HG03558 (cell line): ENCODE results near the gene TLCD5.

ENCODE experiments used
- ATAC-seq: cut with Tn5 transposase; IDR thresholded peaks from one replicate; pipeline ENCODE4 v1.9.1; 2021; ENCODE audit warnings: moderate number of reproducible peaks; ENCODE audit not compliant: unreplicated experiment; ENCODE audit errors: extremely low read depth

The TLCD5 gene

DNA sequence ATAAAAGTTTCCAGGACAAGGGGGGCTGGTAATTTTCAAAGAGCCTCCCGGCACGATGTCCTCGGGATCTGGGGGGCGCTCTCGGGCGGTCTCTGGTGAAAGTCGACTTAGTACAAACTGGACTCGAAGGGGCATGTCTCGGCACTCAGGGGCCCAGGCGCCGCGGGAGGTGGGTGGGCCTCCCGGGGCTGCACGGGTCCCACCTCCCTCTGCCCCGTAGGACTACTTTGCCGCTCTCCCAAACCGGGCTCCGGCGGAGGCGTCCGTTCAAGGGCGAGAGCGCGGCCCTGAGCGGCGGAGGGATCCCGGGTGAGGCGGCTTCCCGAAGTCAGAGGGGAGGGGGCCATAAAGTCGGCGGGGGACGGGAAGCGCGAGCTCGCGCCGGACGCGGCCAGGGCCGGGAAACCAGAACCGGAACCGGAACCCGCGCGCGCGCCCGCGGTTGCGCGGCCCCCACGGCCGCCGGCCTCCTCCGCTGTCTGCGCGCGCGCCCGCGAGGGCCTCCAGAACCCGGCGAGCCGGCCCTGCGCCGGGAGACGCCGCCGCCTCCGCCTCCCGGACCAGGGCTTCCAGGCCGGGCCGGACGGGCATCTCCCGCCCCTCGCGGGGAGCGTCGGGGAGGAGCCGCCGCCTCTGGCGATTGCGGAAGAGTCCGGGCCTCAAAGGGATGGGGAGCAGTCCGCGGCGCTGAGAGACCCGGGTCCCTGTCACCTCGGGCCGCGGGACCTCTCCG lies 11.0 kb downstream of the TLCD5 start, which contains the start of gene ARHGEF12:
ARHGEF12 (plus strand) TSS at position 506 of the 733 bp plus-strand sequence. CDS start 831 bp downstream, outside the sequence.
- ATAC-seq, result no peak

DNA sequence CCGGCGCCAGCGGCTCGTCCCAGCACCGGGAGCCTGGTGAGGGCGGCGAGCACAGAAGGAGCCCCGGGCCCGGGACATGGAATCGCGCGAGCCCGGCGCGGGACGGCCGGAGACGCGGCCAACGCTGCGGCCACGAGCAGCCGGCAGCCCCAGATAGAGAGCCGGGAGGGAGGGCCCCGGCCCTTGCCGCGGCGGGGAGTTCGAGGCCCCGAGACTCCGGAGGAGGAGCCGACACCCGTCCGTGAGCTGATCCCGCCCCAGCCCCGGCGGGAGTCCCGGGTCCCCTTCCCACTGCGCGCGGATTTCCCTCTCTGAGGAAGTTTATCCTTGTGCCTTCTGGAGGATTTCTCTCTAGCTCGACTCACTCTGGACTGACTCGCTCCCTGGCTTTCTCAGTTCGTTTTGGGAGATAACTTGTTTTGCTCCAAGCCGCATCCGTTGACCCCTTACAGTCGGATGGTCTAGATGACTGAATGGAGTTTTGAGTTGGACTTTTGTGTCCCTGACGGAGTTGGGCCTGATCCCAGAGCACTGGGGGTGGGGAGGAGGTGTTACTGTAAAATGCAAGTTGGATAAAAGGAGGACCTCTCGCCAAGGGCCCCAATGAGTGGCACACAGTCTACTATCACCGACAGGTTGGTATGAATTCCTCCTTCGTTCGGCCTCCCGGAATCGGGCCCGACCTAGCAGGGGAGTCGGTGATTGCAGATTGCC lies 11.7 kb downstream of the TLCD5 start:
- ATAC-seq, result no peak

DNA sequence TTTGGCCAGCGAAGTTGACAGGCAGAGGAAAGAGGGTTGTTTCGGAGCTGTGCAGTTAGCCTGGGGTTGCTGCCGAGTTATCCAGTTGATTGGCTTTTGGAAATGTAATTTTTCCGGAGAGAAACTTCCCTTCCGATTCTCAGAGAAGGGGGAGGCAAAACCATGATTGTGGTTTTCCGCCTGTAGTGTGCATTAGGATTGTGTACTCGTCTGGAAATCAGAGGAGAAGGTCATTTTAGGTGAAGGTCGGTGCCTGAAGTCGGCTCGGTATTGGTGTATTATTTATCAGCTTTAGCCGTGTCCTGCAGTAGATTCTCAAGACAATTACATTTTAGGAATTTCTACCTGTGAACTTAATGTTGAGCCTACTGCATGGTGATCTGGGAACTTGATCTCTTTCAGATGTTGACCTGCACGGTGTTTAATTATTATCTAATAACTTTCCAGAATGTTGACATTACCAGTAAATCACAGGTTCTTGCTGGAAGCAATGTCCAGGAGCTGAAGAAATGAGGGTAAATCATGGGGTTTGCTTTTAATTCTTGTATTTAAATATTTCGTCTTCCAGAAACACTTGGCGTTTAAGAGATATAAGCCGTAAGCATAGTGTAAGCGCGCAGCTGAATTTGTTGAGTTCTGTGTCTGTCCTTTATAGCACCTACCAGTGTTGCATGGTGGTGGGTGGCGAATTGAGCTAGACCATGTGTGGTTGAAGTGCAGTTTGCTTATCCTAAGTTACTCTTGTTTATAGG lies 12.4 kb downstream of the TLCD5 start:
- ATAC-seq, result no peak

DNA sequence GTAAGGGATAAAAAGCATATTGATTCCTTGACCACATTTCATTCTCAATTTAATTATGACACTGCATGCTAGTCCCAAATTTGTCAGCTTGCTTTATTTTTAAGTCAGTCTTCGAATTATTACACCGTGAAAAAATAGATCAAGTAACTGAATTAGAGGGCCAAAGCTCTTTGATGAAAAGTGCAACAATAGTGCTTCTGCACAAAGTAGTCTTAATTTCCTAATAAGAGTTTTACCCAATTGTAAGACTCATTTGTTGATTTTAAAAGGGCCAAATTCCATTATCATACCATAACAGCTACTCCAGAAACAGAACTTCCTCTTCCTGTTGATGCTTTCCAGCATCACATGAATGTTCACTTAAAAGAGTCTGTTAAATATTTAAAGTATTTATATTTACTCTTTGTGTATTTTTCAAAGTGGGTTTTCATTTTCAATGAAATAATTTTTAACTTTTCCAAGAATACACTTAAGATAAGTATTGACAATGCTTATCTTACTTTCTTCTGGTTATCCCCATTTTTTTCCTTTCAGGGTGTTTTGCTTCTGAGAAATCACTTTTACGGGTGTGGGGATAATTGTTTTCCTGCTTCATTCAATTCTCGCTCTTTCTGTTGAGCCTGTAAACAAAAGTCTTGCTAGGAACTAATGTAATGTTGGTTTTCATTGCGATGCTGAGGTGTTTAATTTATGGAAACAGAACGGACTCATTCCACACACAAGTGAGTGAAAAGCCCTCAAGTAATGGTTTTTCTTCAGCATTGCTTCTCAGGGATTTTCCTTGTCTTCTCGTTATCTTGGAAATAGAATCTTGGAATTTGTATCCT lies 13.2 kb downstream of the TLCD5 start:
- ATAC-seq, result no peak

DNA sequence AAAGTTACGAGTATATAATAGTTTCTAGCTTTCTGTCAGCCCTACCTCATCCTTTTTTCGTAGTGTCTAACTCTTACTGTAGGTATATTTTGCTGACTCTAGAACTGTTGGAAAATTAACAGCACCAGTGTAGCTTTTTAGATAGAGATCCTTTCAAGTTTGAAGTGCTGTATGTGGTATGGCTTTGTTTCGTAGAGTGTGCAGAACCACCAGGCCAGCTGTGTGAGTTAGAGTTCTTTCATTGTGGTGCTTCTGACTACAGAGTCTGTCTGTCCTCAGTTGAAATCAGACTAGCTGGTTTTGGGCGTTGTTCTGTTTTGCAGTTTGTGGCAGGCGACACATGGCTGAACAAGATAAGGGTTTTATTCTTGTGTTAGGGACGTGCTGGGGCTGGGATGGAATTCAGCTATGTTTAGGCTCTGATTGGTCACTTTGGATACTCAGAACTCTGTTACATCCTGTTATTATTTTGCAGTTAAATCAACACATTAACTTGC lies 14.3 kb downstream of the TLCD5 start:
- ATAC-seq, result no peak

DNA sequence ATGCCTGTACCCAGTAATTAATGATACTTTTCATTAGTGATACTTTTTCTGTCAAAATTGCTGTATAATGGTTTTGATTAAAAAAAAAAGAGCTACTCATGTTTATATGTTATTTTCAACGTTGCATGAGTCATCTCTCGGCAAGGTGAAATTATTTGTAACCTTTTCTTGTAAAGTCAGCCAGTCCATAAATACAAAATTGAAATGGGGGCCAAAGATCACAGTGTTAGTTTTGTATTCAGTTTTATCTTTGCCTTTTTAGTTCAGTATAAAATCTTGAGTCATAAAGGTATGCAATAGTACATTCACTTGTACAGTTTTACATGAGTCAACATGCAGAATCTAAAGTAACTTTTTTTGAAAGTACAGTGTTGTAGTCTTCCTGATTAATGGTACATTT lies 15.4 kb downstream of the TLCD5 start:
- no peak for ATAC-seq

DNA sequence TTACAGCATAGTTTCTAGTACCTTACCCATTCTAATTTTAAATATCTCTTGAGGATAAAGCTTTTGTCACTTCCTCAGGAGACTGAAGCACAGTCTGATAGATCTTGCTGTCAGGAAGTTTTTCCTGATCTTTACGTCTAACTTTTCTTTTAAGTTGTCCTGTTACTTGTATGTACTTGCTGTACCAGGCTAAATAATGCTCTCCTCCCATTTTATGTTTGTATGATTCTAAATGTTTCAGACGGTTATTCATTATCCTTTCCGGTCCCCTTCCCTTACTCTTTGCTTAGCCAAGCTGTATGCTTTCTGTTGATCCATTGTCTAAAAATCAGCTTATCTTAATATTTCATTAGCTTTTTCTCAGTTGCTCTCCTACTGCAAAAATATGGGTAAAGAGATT lies 17.1 kb downstream of the TLCD5 start:
- ATAC-seq, result no peak

DNA sequence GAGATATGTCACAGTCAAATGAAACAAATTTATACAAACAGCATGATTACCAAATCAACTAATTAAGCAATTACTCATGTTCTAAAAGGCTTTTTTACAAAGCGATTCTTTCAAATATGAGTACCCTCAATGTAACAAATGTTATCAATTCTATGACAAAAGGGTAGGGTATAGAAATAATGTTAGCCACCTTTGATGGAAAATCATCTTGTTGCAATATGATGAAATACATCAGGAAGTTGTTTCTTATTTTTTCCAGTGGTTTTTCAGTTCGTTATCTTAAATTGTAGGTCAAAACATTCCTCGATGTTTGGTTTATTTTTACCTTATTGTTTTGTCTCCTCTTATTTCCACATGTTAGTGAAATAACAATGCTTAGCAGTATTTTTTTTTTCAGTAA lies 17.6 kb downstream of the TLCD5 start:
- ATAC-seq, result no peak

DNA sequence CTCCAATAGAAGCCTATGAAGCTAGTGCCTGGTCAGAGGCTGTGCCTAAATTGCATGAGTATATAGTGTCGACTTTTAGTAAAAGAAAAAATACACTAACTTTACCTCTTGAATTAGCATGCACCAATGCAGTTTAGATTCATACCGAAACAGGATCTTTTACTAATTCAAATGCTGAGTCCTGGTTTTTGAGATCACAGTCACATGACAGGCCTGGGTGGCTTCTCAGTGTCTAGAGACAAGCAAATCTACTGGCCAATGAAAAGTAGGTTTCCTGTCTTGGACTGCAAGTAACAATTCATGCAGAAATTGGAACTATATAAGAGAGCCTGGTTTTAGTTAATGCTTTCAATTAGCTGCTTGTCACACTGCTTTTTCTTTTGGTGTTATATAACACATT lies 18.3 kb downstream of the TLCD5 start:
- ATAC-seq, result no peak

DNA sequence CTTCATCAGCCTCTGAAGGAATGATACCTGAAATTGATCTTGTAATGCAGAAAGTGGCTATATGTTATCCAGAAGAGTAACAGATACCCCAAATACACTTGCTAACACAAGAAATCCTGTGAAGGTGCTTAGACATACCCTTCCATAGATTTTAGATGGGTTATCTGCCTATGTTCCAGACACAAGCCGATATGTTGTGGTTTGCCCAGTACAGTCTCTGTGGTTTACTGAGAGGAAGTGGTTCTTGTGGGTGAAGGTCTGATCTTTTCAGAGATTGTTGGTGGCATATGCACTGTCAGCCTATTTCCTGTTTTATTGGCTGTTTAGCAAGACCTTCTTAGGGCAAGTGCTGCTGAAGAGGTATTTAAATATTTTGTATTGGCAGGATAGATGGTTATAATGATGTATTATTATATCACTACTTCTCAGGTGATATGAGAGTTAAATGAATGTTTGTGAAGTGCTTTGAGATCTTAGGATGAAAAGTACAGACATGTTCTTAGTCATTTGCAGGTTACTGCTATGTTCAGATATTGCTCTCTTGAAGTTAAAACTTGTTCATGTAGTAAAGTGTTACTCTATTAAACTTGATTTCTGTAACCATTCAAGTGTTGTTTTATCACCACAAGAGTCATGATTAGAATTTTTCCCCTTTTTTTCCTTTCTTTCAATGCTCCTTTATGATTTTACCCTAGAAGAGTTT lies 19.4 kb downstream of the TLCD5 start:
- ATAC-seq, result peak; percentile 55

DNA sequence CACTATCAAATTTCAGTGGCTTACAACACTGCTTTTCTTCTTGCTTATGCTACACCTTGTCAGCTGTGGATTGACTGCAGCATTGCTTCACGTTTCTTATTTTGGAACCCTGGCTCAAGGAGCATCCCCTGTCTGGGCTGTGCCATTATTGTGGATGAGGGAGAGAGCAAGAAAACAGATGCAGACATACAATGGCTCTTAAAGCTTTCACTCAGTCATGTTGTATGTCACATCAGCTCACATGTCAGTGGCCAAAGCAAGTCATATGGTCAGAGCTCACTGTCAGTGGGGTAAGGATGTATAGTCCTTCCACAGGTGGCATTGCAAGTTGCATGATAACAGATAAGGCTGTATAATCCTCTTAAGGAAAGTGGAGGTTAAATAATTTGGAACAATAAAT lies 21.1 kb downstream of the TLCD5 start:
- ATAC-seq, result no peak

DNA sequence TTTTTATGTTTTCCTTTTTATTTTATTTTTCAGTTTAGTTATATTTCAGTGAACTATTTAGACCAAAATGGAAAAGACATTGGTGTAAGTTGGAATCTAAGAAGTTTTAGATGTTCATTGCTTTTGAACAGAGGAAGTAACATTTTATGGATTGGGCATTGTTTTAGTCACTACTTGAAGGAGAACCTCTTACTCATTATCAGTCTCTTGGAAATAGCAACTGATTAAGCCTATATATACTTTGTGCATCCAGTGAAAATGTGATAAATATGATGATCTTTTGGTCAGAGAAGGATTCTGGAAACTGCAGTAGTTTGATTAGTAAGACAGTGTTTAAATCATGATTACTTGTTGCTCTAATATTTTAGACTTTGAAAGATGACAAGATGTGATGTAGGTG lies 25.5 kb downstream of the TLCD5 start:
- ATAC-seq, result no peak

DNA sequence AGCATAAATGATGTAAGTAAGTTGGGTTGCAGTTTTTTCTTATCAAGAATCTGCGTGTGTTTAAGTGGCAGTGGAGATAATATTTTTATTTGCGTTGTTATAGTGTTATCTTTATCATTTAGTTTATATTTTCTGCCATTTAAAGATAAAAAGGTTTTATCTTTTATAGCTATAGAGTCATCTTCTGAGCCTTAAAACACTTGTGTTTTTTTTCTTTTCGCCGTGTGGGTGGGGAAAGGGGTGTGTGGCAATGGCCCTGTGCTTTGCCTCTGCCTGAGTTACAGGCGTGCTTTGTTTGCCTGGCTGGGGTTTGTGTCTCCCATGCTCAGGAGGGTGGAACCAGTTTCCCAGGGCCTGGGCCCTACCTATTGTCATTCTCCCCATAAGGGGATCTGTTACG lies 27.3 kb downstream of the TLCD5 start:
- ATAC-seq, result no peak

DNA sequence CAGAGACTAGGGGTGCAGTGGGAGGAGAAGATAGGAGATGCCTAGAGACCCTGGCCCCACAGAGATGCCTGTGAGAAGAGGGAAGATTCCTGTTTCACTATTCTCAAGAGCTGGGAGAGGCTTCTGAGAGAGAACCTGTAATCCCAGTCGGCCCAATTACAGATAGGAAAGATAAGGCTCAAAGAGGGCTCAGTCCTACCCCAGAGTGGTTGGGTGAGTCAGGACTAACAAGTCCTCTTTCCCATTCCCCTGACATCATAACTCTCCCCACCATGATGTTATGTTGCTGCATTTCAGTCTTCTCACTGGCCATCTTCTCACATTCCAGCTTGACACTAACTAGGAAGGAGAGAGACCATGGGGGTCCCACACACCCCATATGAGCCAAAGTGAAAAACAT lies 29.0 kb downstream of the TLCD5 start:
- ATAC-seq, result no peak

DNA sequence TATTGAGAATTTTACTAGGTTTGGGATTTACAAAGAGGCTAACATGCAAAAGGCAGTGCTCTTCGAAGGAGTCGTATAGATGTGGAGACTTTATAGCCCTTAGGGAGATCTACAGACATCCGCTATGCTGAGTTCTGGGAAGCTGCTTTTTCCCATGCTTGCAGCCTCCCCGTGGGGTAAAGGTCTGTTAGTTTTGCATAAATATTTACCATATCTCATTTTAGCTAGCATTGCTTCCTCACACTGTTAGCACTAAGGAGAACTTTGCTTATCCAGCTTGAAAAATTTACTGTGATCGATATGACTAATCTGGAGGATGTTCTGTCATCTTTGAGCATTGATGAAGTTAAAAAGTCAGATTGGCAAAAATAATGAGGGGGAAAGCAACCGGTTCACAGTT lies 29.7 kb downstream of the TLCD5 start:
- no peak for ATAC-seq

DNA sequence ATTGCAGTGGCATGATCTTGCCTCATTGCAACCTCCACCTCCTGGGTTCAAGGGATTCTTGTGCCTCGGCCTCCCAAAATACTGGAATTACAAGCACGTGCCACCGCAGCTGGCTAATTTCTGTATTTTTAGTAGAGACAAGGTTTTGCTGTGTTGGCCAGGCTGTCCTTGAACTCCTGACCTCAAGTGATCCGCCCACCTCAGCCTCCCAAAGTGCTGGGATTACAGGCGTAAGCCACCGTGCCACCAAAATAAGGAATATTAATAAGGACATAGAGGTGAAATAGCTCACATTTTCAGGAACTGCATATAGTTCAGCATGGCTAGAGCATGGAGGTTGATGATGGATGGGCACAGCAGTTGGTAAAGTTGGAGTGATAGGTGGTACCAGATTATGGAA lies 32.5 kb downstream of the TLCD5 start:
- ATAC-seq, result no peak

DNA sequence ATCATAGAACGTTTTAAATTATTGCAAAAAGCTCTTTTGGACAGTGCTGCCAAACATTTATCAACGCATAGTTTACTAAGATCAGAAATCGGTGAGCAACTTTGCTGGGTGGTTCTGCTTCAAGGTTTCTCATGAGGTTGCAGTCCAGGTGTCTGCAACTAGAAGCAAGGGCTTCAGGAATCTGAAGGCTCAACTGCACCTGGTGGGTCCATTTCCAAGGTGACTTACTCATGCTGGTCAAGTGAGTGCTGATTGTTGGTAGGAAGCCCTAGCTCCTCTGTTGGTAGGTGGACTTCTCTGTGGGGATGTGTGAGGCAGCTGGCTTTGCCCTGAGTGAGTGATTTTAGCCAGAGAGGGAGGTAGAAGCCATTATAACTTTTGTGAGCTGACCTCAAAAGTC lies 33.6 kb downstream of the TLCD5 start:
- ATAC-seq, result no peak

DNA sequence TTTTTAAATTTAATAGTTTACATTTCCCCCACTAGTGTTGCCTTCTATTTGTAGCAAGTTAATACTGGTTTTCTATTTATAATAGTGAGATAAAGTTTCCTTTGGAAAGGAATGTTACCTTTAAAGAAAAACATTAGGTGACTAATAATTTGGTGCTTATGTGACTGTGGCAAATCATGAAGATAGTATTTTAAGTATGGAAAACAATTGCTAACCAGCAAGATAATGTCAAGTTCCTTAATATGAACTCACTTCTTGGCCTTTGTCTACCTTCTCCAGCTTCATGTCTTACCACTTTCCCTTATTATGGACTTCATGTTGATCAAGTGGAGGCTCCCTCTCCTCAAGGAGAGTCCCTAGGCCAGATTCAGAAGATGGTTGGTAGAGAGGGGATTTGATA lies 38.3 kb downstream of the TLCD5 start:
- ATAC-seq, result no peak

DNA sequence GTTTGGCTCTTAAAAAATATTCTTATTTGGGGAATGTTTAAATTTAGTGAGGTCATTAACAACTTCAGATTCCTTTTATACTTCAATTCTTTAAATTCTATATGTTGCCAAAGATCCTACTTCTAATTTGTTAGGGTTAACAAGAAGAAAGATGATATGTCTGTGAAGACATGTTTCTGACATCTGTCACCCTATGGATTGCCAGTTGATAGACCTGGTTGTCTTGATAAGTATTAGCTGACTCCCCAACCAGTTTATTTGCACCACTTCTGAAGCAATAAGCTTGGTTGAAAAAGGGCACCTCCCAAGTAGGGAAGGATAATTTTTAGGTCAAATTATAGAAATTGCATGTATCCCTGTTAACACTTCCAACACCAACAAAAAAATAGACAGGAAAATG lies 40.4 kb downstream of the TLCD5 start:
- no peak for ATAC-seq

DNA sequence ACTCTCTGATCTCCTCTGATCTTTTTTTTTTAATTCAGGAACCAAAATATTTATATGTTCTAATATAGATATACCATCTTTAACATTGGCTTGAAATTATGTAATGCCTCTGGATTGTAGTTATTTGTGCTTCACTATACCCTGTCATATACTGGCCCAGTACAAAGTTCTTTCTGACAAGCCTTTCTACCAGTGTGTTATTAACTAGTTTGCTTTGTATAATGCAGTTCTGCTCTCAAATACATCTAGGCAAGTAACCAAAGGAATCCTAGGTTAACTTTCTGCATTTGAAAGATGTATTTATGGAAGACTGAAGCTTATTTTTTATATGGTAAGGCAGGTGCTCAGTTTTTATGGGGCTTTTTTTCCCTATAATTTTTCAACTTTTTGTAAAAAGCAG lies 47.2 kb downstream of the TLCD5 start:
- ATAC-seq, result no peak
